GM19239 (cell line): ENCODE data around the gene KANTR.
A peak's percentile ranks its signal among the peaks of the same experiment; 100 is the strongest.

ENCODE experiments used
- DNase-seq: peaks from one replicate; pipeline ENCODE4 v3.0.0; 2011; ENCODE audit warnings: low spot score; ENCODE audit not compliant: insufficient read length
- FAIRE-seq: peaks from 2 replicates; lab custom pipeline; 2011; peaks lifted over from hg19 to GRCh38; lab: Jason Lieb, UNC

Gene KANTR

GRCh38 chrX:53080628-53081580 lies 13.0 kb upstream of the KANTR start:
- FAIRE-seq (peak; percentile 49), DNase-seq (no peak)

GRCh38 chrX:53081925-53082772 lies 11.8 kb upstream of the KANTR start, which contains the start of gene TSPYL2:
TSPYL2 (plus strand) TSS chrX:53082367; CDS start chrX:53082499, 132 bp downstream.
- peak; percentile 75 for DNase-seq
- peak; percentile 100 for FAIRE-seq

GRCh38 chrX:53082773-53083616 lies 10.9 kb upstream of the KANTR start:
- FAIRE-seq: peak; percentile 73
- no peak for DNase-seq

GRCh38 chrX:53084043-53084570 lies 9.8 kb upstream of the KANTR start:
- DNase-seq: no peak
- FAIRE-seq: peak; percentile 73

- no peak for FAIRE-seq
- DNase-seq: no peak
Observed at GRCh38 chrX:53084863-53085262, 9.1 kb upstream of the KANTR start.

- FAIRE-seq (no peak), DNase-seq (no peak)
Observed at GRCh38 chrX:53085661-53086229, 8.2 kb upstream of the KANTR start.

GRCh38 chrX:53086464-53086863 lies 7.5 kb upstream of the KANTR start:
- no peak for FAIRE-seq
- no peak for DNase-seq

- FAIRE-seq: peak; percentile 60
Observed at GRCh38 chrX:53087388-53087831, 6.5 kb upstream of the KANTR start.

GRCh38 chrX:53088136-53088974 lies 5.6 kb upstream of the KANTR start:
- FAIRE-seq: peak; percentile 86

More at GRCh38 chrX:53087388-53087831, 6.5 kb upstream of the KANTR start:
- DNase-seq: no peak

GRCh38 chrX:53089224-53089842 lies 4.6 kb upstream of the KANTR start:
- no peak for DNase-seq
- peak; percentile 91 for FAIRE-seq

More at GRCh38 chrX:53088136-53088974, 5.6 kb upstream of the KANTR start:
- no peak for DNase-seq

- FAIRE-seq: no peak
- DNase-seq: no peak
Observed at GRCh38 chrX:53089925-53090324, 4.0 kb upstream of the KANTR start.

GRCh38 chrX:53091354-53091753 lies 2.6 kb upstream of the KANTR start:
- FAIRE-seq (no peak), DNase-seq (no peak)

- FAIRE-seq (peak; percentile 92), DNase-seq (no peak)
Observed at GRCh38 chrX:53093177-53093655, 726 bp upstream of the KANTR start.

- no peak for FAIRE-seq
- no peak for DNase-seq
Observed at GRCh38 chrX:53094582-53094905, 602 bp downstream of the KANTR start.

- DNase-seq (no peak), FAIRE-seq (no peak)
Observed at GRCh38 chrX:53095796-53096195, 1.9 kb downstream of the KANTR start.

- DNase-seq: no peak
- FAIRE-seq: no peak
Observed at GRCh38 chrX:53114864-53115549, 21.1 kb downstream of the KANTR start.

- no peak for DNase-seq
- FAIRE-seq: no peak
Observed at GRCh38 chrX:53115550-53115874, 21.6 kb downstream of the KANTR start.
